Activated naive CD8-positive, alpha-beta T cell (primary cell): ENCODE measurements around the gene KCNMA1.

Experiments used
- H3K27ac Mint-ChIP-seq: one replicate; pipeline ENCODE4 v1.8.0; 2021; ENCODE audit warnings: mixed read lengths
- H3K27me3 Mint-ChIP-seq: one replicate; pipeline ENCODE4 v1.8.0; 2021; ENCODE audit warnings: mixed read lengths
- H3K36me3 Mint-ChIP-seq: one replicate; pipeline ENCODE4 v1.8.0; 2021; ENCODE audit warnings: mixed read lengths
- H3K4me1 Mint-ChIP-seq: one replicate; pipeline ENCODE4 v1.8.0; 2021; ENCODE audit warnings: low read depth, mixed read lengths
- H3K4me3 Mint-ChIP-seq: one replicate; pipeline ENCODE4 v1.8.0; 2021; ENCODE audit warnings: mild to moderate bottlenecking, mixed read lengths
- H3K9me3 Mint-ChIP-seq: one replicate; pipeline ENCODE4 v1.8.0; 2021; ENCODE audit warnings: low read depth, mixed read lengths

The KCNMA1 gene

DNA sequence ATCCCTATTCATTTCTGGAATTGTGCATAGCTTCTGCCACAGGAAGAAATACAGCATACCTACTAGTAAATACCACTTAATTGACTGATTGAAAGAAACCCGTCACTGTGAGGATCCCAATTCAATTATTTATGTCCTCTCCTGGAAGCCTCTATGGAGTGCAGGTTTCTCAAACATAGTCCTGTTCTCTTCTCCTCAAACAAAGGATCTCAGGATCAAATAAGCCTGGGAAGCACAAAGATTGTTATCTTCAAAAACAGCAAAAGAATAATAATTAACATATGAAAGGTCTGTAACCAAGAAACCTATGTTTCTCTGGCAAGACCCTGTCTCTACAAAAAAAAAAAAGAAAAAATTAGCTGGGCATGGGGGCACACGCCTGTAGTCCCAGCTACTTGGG, 127.3 kb downstream of the KCNMA1 start:
- Mint-ChIP-seq H3K27me3 (peaks cover 19% of the 10 kb centered on the region), H3K9me3 (no peaks in the 10 kb centered on the region), H3K36me3 (no peaks in the 10 kb centered on the region), H3K27ac (no peak overlapping the region), H3K4me3 (no peak overlapping the region), H3K4me1 (no peaks in the 10 kb centered on the region)

DNA sequence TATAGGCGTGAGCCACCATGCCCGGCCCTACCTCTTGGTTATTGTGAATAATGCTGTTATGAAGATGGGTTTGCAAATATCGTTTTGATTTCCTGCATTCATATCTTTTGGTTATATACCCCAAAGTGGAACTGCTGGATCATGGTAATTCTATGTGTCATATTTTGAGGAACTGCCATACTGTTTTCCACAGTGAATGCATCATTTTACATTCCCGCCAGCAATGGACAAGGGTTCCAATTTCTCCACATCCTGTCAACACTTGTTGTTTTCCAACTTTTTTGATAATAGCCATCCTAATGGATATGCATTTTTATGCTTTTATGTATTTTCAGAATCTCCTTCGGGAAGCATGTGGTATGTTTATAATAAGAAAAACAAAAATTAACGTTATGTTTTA, 128.2 kb downstream of the KCNMA1 start:
- no peaks in the 10 kb centered on the region for H3K36me3 Mint-ChIP-seq
- H3K27ac Mint-ChIP-seq = no peak overlapping the region
- H3K27me3 Mint-ChIP-seq = peaks cover 20% of the 10 kb centered on the region
- H3K4me1 Mint-ChIP-seq = no peaks in the 10 kb centered on the region
- no peak overlapping the region for H3K4me3 Mint-ChIP-seq
- no peaks in the 10 kb centered on the region for H3K9me3 Mint-ChIP-seq

DNA sequence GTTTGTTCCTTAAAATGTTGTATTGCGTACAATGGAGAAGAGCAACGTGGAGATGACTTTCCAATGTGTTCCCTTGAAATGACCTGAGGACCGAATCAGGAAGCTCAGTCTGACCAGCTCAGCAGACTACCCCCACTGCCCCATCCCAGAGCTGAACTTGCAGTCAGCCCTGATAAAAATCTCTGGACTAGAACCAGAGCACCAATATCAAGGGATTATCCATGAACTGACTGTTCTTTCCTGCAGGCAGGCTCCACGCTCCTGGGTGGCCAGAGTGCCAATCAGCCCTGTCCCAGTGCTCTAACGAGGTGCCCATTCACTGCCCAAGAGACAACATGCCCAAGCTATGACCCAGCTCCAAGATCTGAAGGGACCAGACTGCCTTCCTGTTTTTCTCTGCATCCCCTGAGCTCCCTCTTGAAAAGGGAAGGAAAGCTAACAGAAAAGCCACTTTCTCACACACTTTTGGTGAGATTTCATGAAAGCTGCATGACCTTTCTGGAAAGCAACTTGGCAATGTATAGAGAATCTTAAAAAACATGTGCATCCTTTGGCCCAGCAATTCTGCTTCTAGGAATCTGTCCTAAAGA, 130.2 kb downstream of the KCNMA1 start:
- H3K4me3 Mint-ChIP-seq = no peak overlapping the region
- no peak overlapping the region for H3K27ac Mint-ChIP-seq
- no peaks in the 10 kb centered on the region for H3K36me3 Mint-ChIP-seq
- H3K4me1 Mint-ChIP-seq = no peaks in the 10 kb centered on the region
- no peaks in the 10 kb centered on the region for H3K9me3 Mint-ChIP-seq
- H3K27me3 Mint-ChIP-seq = peaks cover 17% of the 10 kb centered on the region

DNA sequence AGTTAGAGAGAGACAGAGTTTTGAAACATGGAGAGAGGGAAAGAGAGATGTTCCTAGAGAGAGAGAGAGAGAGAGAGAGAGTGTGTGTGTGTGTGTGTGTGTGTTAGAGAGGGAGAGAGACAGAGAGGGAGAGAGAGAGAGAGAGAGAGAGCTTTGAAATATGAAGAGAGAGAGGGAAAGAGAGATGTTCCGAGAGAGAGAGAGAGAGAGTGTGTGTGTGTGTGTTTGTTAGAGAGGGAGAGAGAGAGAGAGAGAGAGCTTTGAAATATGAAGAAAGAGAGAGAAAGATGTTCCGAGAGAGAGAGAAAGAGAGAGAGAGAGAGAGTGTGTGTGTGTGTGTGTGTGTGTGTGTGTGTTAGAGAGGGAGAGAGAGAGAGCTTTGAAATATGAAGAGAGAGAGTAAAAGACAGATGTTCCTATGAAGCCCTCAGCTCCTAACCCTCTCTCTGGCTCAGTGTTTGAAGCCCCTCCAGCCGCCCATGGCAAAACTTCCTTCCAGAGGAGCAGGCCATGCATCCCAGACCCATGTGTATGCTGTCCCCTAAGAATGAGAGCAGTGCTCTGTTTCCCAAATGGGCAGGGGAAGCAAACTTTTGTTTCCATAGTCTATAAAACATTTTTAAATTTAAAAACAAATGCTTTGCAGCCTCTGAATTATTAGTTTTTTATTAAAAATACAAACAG, 130.9 kb downstream of the KCNMA1 start:
- Mint-ChIP-seq H3K4me1 (no peaks in the 10 kb centered on the region), H3K27me3 (peaks cover 17% of the 10 kb centered on the region), H3K4me3 (no peak overlapping the region), H3K36me3 (no peaks in the 10 kb centered on the region), H3K27ac (no peak overlapping the region), H3K9me3 (no peaks in the 10 kb centered on the region)

DNA sequence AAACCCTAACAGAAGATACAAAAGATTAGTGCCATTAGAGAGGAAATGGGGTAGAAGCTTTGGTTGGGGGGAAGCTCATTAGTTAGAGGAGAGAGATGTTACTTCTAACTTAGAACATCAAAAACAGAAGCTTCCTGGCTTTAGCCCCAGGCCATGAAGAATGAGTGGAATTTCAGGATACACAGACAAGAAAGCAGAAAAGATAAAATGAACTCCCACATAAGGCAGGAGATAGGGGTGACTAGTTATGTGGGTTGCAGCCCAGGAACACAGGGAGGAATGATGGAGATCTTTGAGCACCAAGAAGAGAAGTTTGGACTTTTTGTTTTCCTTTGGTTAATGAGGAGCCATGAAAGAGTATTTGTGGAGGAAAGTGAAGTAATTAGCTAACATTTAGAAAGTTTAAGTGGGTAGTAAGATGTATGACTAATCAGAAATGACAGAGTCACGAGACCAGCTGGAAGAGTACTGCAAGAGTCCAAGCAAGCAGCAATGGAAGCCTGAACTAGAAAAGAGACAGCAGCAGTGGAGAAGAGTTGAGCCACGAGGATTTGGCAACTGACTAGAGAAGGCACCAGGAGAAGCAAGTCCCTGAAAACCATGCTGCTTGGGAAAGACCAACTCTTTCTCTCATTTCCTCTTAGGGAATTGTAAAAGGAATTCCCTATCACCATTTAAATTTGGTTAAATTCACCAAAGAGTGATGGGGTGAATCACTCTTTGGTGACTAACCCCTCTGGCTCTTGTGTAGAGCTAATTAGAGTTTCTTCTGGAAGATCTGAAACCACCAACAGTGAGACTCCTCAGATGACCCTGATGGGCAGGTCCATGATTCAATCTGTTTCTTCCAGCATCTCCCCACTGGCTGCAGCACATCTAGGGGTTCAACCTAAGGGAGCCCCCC, 131.9 kb downstream of the KCNMA1 start:
- Mint-ChIP-seq H3K9me3 (no peaks in the 10 kb centered on the region), H3K27me3 (peaks cover 15% of the 10 kb centered on the region), H3K4me1 (no peaks in the 10 kb centered on the region), H3K36me3 (no peaks in the 10 kb centered on the region), H3K27ac (no peak overlapping the region), H3K4me3 (no peak overlapping the region)

DNA sequence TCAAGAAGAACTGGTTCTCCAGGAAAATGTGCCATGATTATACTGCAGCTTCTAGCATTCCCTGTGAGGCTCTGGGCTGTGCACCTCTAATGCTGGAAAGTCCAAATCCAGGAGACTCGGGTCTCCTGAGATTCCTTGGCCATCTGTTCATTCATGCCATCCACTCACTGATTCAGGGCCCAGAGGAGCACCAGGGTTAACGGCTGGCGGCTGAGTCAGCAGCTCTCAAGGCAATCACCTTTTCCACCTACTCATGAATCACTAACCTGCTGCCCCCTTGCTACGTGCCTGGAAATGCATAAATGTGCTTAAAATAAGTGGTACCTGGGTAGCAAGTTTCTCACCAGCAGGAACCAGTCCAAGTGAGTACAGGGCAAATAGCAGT, 132.7 kb downstream of the KCNMA1 start:
- H3K4me3 Mint-ChIP-seq = no peak overlapping the region
- no peaks in the 10 kb centered on the region for H3K4me1 Mint-ChIP-seq
- no peaks in the 10 kb centered on the region for H3K9me3 Mint-ChIP-seq
- H3K36me3 Mint-ChIP-seq = no peaks in the 10 kb centered on the region
- H3K27ac Mint-ChIP-seq = no peak overlapping the region
- peaks cover 11% of the 10 kb centered on the region for H3K27me3 Mint-ChIP-seq

DNA sequence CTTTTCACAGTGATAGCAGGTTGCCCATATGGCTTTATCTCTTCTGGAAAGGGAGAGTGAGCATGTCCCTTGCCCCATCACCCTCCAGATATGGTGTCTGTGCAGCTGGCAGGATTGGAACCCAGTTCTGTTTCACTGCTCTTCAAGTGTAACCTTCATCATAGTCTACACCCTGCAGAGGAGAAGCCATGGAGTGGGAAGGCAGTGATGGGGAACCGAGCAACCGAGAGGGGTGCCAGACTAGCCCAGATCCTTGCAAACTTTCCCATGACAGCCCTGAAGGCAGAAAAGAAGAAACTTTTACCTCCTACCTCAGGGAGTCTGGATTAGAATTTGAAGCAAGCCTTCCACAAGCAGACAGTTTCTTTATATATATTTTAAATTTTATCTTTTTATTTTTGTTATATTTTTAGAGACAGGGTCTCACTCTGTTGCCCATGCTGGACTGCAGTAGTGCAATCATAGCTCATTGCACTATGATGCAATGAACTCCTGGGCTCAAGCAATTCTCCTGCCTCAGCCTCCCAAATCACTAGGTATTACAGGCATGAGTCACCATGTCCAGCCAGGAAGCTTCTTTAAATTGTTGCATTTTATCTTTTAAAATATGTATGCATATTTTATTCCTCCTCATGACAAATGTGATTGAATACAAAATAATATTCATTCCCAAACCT, 133.3 kb downstream of the KCNMA1 start:
- Mint-ChIP-seq H3K9me3 (no peaks in the 10 kb centered on the region), H3K4me1 (no peaks in the 10 kb centered on the region), H3K36me3 (no peaks in the 10 kb centered on the region), H3K4me3 (no peak overlapping the region), H3K27ac (no peak overlapping the region), H3K27me3 (peaks cover 11% of the 10 kb centered on the region)

DNA sequence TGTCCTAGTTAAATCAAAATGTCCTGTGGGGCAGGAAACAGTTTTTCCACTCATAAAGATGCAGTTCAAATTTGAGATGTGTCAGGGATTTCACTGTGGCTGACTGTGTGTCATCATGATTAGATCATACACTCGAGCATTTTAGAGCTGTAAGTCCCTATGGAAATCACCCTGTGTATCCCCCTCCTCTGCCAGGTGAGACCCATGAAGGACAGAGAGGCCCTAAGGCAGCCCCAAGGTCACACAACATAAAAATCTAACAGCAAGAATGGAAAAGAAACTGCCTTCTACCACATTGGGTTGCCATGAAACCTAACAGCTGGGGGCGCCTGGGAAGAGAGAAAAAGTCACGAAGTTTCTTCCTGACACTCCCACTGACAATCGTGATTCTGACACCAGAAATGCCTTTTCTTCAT, 135.8 kb downstream of the KCNMA1 start:
- Mint-ChIP-seq H3K27ac (no peak overlapping the region), H3K36me3 (no peaks in the 10 kb centered on the region), H3K9me3 (no peaks in the 10 kb centered on the region), H3K27me3 (peaks cover 9% of the 10 kb centered on the region), H3K4me1 (no peaks in the 10 kb centered on the region), H3K4me3 (no peak overlapping the region)

DNA sequence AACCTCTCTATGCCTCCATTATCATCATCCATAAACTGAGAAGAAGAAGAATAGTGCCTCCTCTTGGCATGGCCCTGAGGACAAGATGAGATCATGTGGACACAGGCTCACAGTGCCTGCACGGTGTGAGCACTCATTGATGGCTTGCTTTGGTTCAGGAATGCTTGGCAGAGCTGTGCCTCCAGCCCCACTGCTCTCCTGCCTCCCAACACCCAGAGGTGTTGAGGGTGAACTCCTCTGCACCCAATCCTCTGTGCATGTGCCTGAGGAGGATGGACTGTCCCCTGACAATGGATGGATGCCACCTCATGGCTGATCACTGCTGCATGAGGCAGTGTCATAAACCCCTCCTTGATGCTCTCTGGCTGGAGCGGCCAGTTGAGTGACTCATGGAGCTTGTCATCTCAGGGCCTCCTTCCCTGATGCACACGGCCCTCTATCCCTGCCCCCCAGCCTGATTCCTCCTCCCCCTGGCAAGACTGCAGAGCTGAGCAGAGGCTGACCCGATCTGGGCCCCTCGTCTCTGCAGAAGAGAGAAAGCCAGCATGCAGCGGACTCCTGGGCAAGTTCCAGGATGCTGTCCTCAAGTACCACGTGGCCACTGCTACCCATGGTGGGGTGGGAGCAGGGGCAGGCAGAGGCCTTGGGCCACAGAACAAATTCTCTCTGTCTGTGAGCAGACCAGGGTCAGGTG, 136.3 kb downstream of the KCNMA1 start:
- H3K36me3 Mint-ChIP-seq = no peaks in the 10 kb centered on the region
- peaks cover 6% of the 10 kb centered on the region for H3K27me3 Mint-ChIP-seq
- no peaks in the 10 kb centered on the region for H3K4me1 Mint-ChIP-seq
- H3K4me3 Mint-ChIP-seq = no peak overlapping the region
- no peak overlapping the region for H3K27ac Mint-ChIP-seq
- H3K9me3 Mint-ChIP-seq = no peaks in the 10 kb centered on the region

DNA sequence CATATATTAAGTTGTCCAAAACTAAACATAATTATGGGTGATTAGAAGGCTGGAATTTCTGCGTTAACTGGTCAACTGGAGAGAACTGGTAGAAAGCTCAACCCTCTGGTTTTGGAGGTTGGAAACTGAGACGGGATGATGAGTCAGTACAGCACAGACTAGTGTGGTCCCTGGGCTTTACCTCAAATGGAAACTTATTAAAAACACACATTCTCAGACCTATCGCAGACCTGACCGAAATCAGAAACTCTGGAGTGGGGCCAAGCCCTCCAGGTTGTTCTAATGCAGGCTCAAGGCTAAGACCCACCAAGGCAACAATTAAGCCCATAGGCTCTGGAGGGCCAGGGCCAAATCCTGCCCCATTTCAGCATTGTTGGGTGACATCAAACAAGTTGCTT, 136.9 kb downstream of the KCNMA1 start:
- no peaks in the 10 kb centered on the region for H3K4me1 Mint-ChIP-seq
- H3K27me3 Mint-ChIP-seq = peaks cover 5% of the 10 kb centered on the region
- H3K9me3 Mint-ChIP-seq = no peaks in the 10 kb centered on the region
- H3K4me3 Mint-ChIP-seq = no peak overlapping the region
- no peaks in the 10 kb centered on the region for H3K36me3 Mint-ChIP-seq
- H3K27ac Mint-ChIP-seq = no peak overlapping the region

DNA sequence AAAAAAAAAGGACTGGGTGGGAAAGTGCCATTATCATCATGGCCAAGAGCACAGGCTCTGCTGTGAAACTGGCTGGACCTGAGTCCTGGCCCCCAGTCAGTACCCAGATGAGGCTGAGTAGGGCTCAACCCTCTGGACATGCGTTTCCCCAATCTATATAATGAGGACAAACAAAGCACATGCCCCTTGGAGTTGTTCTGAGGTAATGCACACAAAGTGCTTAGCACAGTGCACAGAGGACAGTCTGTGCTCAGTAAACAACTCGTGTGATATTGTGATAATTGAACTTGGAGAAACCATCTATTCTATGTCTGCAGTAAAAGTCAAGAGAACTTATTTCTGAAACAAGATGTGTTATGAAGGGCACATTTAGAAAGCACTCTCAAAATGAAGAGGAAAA, 138.8 kb downstream of the KCNMA1 start:
- Mint-ChIP-seq H3K36me3 (no peaks in the 10 kb centered on the region), H3K27me3 (no peaks in the 10 kb centered on the region), H3K4me1 (no peaks in the 10 kb centered on the region), H3K27ac (no peak overlapping the region), H3K4me3 (no peak overlapping the region), H3K9me3 (no peaks in the 10 kb centered on the region)

DNA sequence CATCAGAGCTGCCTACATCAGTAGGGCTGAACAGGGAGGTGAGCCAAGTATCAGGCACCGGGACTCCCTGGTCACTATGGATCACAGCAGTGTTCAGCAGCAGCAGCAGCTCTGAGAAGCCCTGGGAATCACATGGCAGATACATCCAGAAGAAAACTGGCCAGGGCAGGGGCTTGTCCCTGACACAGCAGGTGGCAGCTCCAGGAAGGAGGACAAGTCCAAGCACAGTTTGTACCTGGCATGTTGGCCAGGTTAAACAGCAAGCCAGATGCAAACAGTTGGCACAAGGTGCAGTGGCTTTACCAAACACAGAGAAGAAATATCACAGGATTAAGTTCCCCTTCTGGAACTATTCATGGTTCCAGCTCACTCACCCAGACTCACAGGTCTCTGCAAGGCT, 139.4 kb downstream of the KCNMA1 start:
- Mint-ChIP-seq H3K9me3 (no peaks in the 10 kb centered on the region), H3K27me3 (no peaks in the 10 kb centered on the region), H3K36me3 (no peaks in the 10 kb centered on the region), H3K27ac (no peak overlapping the region), H3K4me1 (no peaks in the 10 kb centered on the region), H3K4me3 (no peak overlapping the region)

DNA sequence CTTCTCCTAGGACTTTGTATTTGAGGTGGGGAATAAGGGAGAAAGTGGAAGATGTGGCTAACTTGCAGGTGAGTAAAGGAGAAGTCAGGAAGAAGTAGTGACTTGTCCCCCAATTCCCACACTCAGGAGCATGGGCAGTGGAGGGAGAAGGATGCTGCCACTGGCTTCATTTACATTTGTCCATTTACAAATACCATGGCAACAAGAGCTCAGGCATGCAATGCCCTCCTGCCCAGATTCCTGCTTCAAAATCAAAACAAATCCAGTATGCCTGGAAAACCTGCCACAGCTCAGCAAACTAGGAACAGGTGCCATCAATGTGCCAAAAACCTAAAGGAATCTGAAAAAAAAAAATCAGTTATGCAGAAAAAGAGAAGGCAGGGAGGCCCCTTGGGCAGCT, 139.9 kb downstream of the KCNMA1 start:
- Mint-ChIP-seq H3K27ac (no peak overlapping the region), H3K27me3 (no peaks in the 10 kb centered on the region), H3K9me3 (no peaks in the 10 kb centered on the region), H3K4me3 (no peak overlapping the region), H3K4me1 (no peaks in the 10 kb centered on the region), H3K36me3 (no peaks in the 10 kb centered on the region)

DNA sequence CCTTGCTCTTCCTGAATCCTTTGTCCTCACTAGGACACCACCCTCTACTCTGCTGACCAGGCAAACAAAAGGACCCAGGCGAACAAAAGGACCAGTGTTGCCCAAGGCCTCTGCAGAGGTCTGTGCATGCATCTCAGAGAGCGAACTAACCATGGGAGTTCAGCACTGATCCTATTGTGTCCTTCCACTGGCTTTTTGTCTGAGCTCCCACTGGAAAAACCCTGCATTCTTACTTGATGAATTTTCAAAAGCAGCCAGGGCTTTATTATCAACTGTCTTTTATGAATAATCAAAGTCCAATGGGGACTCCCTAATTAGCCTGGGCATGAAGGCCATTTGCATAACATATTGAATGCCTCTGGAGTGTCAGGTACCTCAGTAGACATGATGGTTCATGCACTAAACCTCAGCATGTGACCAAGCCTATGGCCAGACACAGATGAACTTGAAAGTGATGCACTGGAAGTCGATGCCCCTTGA, 140.6 kb downstream of the KCNMA1 start:
- Mint-ChIP-seq H3K27ac (no peak overlapping the region), H3K27me3 (no peaks in the 10 kb centered on the region), H3K9me3 (no peaks in the 10 kb centered on the region), H3K4me1 (no peaks in the 10 kb centered on the region), H3K36me3 (no peaks in the 10 kb centered on the region), H3K4me3 (no peak overlapping the region)
